ENCODE results near the gene LDLRAD3.

LDLRAD3 gene

GRCh38 chr11:36142439-36142838, 198.6 kb downstream of the LDLRAD3 start:
- DNase-seq = no peak

- DNase-seq = no peak
These were observed 199.0 kb downstream of the LDLRAD3 start for GRCh38 chr11:36142879-36143278.

- no peak for DNase-seq
These were observed 202.6 kb downstream of the LDLRAD3 start for GRCh38 chr11:36146437-36146836.

DNA sequence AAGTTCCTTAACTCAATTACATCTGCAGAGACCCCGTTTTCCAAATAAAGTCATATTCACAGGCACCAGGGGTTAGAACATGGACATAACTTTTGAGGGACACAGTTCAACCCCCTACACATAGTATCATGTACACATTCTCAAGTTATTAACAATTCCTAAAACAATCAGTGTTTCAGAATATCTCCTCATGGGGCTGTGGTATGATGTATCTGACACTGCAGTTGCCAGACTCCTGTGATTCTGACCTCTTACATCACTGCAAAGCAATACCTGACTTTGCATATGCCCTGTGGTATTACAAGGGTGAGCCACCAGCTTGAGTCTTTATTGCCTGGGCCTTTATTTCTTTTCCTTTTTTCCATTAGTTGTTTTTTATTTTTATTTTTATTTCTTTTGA, 203.6 kb downstream of the LDLRAD3 start:
- no peak for DNase-seq

DNA sequence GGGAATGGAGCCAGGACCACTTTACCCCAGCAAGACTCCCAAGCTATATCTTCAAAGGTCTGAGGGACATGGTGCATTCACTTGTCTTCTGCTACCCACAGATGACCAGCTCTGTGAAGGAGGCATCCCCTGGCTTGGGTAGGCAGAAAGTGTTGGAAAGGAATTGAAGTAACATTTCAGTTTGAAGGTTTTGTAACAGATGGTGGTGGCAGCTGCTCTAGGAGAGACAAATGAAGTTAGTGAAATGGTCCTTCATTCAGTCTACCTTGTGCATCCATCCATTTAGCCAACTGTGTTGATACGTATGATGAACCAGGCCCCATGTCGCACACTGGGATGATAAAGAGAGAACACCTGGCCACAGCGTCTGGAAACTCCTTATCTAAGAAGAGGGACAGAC, 204.8 kb downstream of the LDLRAD3 start:
- DNase-seq = no peak

GRCh38 chr11:36149538-36150242, 205.8 kb downstream of the LDLRAD3 start:
- DNase-seq = no peak

DNA sequence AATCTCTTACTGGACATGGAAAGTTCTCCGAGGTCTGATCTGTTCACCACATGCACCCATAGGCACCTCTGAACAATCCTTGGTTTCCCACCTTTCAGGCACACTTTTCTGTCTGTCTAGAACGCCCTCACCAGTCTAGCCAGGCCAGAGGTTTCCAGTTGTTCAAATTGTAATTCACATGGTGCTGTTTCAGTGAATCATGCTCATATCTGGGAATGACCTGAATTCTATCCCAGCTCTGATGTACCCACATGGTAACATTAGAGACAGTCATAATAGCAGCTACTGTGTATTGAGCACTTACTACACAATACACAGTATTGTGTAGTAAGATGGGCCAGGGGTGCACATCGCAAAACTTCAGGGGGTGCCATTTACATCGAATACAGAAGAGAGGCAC, 207.1 kb downstream of the LDLRAD3 start:
- no peak for DNase-seq

GRCh38 chr11:36151933-36152580, 208.2 kb downstream of the LDLRAD3 start:
- DNase-seq = no peak

DNA sequence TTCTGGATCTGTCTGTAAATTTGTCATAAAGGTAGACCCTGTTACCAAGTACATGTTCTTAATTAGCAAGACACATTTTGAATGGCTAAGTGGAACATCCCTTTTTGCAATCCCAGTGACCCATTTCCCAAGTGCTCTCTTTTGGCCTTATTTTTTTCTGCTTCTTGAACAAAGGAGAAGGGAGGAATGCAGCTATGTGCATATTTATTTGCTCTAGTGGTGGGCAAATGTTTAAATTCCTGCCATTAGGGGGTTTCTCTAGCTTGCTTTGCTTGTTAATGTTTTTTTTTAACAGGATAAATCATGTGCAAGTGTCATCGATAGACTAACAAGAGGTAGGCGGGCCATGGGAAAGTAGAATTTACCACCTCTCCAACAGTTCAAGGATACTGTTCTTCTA, 209.7 kb downstream of the LDLRAD3 start:
- no peak for DNase-seq

GRCh38 chr11:36155124-36155561, 211.3 kb downstream of the LDLRAD3 start:
- no peak for DNase-seq

DNA sequence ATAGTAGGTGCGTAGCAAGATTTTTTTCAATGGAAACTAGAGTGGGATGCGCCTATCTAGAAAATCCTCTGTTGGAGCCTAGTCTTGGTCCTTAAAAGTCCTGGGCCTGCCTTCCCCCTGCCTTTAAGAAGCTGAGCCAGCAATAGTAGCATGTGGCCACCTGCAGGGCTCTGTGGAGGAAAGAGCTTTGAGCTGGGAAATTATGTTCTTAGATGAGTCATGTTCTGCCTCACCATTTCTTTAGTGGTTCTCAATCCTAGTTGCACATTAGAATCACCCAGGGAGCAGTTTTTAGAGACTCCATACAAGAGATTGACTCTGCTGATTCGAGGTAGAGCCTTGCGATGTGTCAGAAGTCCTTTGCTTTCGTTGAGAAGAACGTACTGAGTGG, 211.9 kb downstream of the LDLRAD3 start:
- DNase-seq = no peak

DNA sequence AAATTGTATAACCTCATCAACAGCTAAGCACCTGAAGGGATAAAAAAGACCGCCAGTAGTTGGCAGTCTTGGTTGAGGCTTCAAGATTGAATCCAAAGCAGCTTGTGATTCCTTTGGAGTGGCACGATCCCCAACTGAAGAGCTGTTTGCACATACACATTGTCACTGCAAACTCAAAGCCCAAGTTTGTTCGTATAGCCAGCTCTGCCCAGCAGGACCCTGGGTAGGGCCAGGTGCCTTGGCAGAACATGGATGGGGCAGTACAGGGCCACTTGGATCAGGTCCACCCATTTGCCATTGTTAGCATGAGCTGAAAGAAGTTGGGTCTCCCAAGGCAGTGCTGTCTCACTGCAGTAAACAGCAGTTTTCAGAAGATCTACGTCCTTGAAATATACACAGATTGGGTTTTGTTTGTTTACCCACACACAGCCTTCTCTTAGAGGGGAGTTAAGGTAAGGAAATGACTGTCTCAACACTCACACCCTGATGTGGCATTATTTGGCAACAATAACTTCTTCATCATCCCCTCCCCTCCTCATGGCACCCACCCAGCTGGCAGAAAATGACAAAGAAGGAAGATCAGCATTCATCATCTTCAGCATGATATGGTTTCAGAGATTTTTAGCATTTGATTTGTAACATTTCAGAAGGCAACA, 212.4 kb downstream of the LDLRAD3 start:
- no peak for DNase-seq

DNA sequence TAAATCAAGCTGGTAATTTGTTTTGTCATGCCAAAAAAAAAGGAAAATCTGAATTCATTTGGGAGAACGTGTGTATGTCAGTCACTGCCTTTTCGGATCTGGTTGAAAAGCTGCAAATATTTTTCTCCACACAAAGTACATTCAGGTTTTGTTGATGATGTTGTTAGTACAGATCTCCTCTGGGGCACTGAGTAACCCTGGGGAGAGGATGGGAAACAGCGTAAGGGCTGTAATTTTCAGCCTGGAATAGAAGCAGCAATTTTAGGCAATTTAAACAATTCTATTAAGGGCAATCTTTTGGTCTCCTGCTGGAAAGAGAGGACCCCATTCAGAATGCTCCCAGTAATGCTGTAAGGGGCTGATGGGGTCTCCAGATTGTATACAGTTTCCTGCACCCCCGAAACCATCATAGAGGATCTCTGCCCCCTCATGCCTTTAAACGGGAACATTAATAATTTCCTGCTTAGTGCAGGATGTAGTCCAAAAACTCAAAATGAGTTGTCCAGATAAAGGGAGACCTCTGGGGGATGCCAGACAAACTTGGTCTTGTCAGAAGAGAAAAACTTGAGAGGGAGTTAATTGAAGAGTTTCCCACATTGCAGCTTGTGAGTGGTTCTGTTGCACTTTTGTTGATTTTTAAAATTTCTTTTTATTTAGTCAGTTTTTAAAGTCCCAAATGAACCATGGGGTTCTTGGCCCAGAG, 213.1 kb downstream of the LDLRAD3 start:
- DNase-seq = no peak

GRCh38 chr11:36160091-36160490, 216.2 kb downstream of the LDLRAD3 start:
- DNase-seq = no peak

DNA sequence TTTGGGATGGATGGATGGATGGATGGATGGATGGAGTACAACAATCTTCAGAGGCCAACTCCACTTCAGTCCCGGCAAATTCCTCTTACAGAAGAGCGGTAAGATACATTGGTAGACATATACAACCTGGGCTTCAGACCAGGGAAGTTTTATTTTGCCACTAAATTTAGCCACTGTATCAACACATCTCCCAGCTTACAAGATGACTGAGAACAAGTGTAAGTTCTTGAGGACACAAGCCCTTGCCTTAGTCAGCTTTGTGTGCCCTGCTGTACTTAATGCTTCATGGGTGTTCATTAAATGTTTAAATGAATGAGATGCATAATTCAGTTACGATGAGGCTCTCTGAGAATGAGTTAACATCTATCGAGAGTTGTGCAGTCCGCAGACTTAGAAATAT, 217.7 kb downstream of the LDLRAD3 start:
- no peak for DNase-seq

DNA sequence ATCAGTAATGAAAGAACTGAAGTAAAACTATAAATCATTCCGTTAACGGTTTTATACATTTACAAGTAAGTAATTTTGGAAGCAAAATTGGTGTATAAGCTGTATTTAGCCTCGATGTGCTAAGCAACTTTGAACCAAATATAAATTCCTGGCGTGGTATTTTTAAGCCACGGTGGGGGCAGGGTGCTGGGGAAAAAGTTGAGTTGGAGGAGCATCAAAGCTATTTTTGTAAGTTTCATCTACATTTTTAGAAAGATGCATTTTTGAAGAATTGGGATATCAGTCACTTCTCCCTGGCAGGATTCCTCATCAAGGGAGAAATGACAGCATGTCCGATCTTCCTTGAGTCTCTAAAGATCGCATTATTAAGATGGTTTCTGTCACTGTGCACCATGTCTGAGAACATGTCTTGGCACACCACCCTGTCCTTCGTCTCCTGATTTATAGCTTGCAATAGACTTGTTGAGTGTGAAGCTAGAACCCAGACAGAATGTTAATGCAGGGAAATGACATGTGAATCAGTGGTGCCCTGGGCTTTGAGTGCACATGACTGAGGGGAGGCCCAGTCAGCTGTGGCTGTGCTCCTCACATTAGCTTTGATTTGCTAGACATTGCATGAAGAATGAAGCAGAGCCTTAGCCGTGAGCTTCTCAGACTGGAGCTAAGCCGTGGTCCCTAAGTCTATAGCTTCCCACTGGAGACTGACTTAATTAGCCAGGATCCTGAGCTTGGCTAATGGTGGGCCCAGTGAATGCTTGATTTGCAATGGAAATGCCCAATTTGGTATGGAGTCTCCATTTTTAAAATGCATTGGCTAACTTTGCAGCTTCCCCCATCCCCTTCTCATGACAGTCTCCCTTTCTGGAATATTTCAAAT, 218.4 kb downstream of the LDLRAD3 start:
- no peak for DNase-seq

GRCh38 chr11:36162883-36163434, 219.1 kb downstream of the LDLRAD3 start:
- DNase-seq = no peak

DNA sequence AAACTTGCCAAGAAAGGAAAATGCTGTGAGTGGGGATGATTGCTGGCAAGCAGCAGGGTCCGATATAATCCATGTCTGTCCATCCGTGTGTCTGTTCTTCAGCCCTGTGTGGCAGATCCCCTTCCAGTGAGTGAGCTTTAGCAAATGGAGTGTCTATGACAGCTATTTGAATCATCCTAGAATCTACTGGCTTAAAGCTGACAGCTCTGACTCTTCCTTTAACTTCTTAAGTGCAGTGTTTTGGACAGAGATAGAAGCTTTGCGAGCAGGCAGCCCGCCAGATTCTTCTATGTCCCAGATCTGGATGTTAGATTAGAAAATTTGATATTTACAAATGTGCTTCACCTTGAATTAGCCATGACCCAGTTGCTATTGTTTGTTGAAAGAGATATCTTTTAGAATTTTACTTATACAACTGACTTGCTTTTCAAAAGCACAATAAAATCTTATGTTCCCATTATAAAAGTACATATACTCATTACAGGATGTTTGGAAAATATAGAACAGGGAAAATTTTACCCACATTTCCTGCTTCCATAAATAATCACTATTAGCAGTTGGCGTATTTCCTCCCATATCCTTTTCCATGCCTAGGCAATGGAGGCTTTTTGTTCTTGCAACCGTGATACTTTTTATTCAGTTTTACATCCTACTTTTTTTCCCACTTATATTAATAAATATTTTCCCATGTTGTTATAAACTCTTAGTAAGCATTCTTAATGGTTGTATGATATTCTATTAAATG, 220.8 kb downstream of the LDLRAD3 start:
- no peak for DNase-seq

DNA sequence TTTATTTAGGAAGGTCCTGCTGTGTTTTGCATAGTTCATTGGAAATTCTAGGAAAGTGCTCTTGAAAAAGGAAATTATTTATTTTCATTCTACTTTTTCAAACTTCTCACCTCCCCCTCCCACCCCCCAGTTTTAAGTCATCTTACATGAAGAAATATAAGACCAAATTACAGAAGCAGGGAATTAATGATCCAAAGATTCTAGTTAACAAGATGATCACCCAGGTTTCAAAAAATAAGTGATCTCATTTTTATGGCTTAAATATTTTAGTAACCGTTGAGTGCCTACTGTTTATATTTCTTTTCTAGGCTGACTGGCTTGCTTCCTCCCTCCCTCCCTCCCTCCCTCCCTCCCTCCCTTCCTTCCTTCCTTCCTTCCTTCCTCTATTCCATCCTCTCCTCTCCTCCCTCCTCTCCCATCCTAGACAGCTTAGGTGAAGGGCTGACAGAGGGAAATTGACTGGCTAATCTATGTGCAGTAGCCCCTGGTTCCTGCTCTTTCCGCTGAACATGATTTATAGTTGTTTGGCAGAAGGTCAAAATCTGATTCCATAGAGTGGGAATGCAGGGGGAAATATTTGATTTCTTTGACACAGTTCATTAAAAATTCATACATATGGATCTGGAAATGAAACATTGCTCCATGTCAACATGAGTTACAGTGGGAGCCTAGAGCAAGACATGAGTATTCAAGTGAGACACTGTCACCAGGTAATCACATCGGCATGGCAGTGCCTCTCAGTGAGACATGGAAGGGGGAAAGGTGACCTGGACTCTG, 221.9 kb downstream of the LDLRAD3 start:
- DNase-seq = peak; percentile 16

DNA sequence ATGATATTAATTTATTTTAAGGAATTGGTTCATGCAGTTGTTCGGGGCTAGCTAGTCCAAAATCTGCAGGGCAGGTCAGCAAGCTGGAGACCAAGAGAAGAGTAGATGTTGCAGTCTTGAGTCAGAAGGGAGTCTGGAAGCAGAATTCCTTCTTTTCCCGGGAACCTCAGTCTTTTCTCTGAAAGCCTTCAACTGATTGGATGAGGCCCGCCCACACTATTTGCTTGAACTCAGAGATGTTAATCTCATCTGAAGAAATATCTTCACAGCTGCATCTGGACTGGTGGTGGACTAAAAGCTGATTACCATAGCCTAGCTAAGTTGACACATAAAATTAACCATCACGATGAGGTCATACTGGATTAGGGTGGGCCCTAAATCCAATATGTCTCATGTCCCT, 223.2 kb downstream of the LDLRAD3 start:
- no peak for DNase-seq

DNA sequence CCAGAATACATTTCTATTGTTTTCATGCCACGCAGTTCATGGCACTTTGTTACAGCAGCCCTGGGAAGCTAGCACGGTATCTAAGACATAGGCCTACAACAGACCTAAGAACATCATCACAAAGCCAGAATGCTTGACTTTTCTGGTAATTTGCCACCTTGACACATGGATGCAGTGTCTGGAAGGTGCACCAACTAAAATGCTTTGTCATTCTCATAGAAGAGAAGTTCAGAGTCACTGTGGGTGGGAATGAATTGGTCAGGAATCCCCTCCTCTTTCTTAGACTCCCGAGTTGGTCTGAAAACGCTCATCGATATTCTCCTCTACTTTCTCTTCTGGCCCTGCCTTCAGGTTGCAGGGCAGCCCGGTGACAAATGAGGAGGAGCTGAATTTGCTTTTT, 223.9 kb downstream of the LDLRAD3 start:
- DNase-seq = no peak

Measured in DMS153 (cell line).